VCaP (cell line): ENCODE results near the gene PMP22.
"Not testable (repeated sequence)": the region's sequence is repeated elsewhere in the genome, so short reads cannot be mapped to it uniquely, and the experiment has no call there.

Experiments
- H3K27ac ChIP-seq: fragments of 450-650 bp; 2 replicates; pipeline ENCODE4 v1.5.1; 2017
- TF ChIP-seq, protein P1 (sequence below): fragments of 450-650 bp; conservative IDR thresholded peaks from 2 replicates; pipeline ENCODE4 v1.5.1; 2017; ENCODE audit warnings: mild to moderate bottlenecking, moderate library complexity

PMP22 gene

GRCh38 chr17:15230866-15231265 lies 34.3 kb downstream of the PMP22 start:
- no peak overlapping the region for H3K27ac ChIP-seq
- TF ChIP-seq, protein P1, sequence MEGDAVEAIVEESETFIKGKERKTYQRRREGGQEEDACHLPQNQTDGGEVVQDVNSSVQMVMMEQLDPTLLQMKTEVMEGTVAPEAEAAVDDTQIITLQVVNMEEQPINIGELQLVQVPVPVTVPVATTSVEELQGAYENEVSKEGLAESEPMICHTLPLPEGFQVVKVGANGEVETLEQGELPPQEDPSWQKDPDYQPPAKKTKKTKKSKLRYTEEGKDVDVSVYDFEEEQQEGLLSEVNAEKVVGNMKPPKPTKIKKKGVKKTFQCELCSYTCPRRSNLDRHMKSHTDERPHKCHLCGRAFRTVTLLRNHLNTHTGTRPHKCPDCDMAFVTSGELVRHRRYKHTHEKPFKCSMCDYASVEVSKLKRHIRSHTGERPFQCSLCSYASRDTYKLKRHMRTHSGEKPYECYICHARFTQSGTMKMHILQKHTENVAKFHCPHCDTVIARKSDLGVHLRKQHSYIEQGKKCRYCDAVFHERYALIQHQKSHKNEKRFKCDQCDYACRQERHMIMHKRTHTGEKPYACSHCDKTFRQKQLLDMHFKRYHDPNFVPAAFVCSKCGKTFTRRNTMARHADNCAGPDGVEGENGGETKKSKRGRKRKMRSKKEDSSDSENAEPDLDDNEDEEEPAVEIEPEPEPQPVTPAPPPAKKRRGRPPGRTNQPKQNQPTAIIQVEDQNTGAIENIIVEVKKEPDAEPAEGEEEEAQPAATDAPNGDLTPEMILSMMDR = no peak

DNA sequence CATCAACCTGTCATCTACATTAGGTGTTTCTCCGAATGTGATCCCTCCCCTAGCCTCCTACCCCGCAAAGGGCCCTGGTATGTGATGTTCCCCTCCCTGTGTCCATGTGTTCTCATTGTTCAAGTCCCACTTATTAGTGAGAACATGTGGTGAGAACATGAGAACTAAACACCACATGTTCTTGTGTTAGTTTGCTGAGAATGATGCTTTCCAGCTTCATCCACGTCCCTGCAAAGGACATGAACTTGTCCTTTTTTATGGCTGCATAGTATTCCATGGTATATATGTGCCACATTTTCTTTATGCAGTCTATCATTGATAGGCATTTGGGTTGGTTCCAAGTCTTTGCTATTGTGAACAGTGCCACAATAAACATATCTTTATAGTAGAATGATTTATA lies 43.3 kb downstream of the PMP22 start:
- H3K27ac ChIP-seq = not testable (repeated sequence)

DNA sequence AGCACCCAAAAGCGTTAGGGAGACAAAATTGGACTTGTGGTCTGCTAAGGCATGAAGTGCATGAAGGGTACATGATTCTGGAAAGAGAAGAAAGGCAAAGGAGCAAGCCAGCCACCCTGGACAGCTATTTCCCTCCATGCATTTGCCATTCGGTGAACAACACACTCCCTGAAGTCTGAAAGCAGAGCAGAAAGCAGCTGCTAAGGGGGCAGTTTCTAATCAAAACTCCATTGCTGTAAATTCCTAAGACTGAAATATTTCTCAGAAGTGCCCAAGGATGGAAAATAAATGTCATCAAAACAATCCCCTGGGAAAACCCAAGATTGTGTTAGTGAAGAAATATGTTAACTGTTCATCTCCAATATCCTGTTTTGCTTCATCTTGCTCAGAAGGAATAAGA lies 44.3 kb downstream of the PMP22 start:
- TF ChIP-seq, protein P1 = no peak
- H3K27ac ChIP-seq = no peak overlapping the region

GRCh38 chr17:15216481-15216880 lies 48.6 kb downstream of the PMP22 start:
- TF ChIP-seq, protein P1 = no peak
- no peak overlapping the region for H3K27ac ChIP-seq

DNA sequence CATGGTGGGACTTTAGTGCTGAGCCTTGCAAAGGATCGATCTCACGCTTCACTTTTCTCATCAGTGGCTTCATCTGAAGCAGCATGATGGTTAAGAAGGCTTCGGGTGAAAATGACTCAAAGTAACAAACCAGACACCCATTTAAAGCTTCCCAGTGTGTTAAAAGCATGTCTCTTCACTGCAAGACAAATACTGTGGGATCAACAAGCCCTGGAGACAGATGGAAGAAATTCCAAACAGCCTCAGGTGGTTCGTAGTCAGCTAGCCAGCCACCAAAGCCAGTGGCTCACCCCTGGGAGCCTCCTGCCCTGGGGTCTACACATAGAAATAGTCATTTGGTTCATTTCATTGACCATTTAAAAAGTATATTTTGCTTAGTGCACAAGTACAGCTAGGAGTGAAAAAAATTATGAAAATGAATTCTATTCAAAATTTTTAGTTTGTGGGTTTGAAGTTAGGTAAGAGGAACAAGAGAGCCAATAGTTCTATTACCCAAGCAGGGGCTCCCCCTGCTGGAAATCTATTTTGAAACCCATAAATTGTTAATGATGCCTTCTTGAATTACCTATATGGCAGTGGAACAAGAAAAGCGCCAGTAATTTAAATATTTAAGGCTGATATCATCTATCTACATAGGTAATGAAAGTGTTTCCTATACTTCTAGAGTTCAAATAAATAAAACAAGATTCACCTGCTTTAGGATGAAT lies 51.6 kb downstream of the PMP22 start:
- TF ChIP-seq, protein P1 = no peak
- H3K27ac ChIP-seq = no peak overlapping the region

GRCh38 chr17:15210247-15210646 lies 54.9 kb downstream of the PMP22 start:
- TF ChIP-seq, protein P1 = no peak
- no peak overlapping the region for H3K27ac ChIP-seq

DNA sequence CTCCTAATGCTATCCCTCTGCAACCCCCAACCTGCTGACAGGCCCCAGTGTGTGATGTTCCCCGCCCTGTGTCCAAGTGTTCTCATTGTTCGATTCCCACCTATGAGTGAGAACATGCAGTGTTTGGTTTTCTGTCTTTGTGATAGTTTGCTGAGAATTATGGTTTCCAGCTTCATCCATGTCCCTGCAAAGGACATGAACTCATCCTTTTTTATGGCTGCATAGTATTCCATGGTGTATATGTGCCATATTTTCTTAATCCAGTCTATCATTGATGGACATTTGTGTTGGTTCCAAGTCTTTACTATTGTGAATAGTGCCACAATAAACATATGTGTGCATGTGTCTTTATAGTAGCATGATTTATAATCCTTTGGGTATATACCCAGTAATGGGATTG lies 62.1 kb downstream of the PMP22 start:
- not testable (repeated sequence) for H3K27ac ChIP-seq

- not testable (repeated sequence) for H3K27ac ChIP-seq
These were observed 64.6 kb downstream of the PMP22 start for GRCh38 chr17:15200574-15200973.

DNA sequence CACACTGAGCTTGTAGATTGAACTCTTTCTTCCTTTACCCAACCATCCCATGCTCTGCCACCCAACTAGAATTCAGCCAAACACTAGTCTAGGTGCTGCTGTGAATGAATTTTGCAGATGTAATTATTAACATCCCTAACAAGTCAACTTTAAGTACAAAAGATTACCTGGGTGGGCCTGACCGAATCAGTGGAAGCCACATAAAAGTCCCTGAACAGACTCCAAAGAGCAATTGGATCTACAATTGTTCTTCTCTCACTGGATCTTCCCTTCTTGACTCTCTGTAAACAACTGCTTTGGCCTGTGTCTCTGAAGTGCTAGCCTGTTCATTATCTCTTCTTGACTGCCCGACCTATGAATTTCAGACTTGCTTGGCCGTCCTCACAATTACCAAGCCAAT lies 67.9 kb downstream of the PMP22 start:
- H3K27ac ChIP-seq = no peak overlapping the region
- TF ChIP-seq, protein P1 = no peak
